SKM-1 treated with dmso at 0.1 percent for 144 hours (cell line): ENCODE results near the gene DUSP1.
A peak's percentile ranks its signal among the peaks of the same experiment; 100 is the strongest.

Experiments used
- DNase-seq: peaks from one replicate; lab custom pipeline; 2025; ENCODE audit not compliant: unreplicated experiment; lab: John Stamatoyannopoulos, UW

DUSP1 gene

GRCh38 chr5:172765766-172766286 lies 5.2 kb downstream of the DUSP1 start:
- DNase-seq = no peak

DNA sequence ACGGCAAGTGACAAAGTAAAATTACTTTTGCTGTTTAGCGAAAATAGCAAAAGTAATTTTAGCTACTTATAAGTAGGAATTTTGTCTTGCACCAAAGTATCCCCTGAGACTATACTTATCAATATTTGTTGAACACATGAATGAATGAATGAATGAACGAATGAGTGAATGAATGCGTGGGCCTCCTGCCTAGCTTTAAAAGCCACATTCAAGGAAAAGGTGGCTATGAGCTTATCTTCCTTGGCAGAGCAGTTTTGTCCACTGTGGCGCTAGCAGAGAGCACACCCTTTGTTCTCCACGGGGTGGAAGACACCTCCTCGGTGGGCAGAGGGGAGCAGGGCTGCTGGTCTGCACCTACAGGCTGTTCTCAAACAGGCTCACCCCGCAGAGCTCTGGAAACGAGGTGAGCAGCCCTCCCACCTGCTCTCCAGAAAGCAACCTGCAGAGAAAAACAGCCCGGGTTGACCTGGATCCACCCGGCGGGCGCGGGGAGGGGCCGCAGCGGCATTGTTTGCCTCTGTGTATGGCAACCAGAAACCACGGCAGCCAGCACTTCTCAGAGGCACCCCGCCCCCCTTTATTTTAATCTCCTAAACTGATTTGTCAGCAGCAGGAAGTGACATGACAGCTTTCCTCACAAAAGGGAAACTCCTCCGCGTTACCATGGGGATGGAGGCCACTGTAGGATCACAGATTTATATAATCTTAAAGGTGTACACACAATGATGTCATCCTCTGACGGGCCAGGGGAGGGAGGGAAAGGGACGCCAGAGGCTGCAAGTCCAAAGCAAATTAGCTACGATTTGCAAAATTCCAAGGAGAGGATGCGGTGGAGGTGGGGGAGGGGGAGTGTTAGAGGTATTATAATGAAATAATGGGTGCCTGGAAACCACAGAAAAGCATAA lies 5.9 kb downstream of the DUSP1 start:
- DNase-seq = peak; percentile 88

DNA sequence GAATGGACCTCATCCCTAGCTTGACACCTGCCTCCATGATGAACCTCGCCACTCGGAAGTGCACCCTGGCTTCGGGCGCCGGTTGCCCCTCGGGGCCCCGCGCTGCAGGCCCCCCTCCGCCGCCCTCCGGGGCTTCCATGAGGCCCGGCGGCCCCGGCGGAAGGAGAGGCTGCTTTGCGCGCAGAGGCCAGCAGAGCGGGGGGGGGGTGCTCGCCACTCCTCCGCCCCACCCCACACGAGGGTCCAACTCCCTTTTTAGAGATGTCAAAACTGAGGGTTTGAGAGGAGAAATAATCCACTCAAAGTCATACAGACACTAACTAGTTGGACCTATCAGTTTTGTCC lies 7.9 kb downstream of the DUSP1 start:
- no peak for DNase-seq

DNA sequence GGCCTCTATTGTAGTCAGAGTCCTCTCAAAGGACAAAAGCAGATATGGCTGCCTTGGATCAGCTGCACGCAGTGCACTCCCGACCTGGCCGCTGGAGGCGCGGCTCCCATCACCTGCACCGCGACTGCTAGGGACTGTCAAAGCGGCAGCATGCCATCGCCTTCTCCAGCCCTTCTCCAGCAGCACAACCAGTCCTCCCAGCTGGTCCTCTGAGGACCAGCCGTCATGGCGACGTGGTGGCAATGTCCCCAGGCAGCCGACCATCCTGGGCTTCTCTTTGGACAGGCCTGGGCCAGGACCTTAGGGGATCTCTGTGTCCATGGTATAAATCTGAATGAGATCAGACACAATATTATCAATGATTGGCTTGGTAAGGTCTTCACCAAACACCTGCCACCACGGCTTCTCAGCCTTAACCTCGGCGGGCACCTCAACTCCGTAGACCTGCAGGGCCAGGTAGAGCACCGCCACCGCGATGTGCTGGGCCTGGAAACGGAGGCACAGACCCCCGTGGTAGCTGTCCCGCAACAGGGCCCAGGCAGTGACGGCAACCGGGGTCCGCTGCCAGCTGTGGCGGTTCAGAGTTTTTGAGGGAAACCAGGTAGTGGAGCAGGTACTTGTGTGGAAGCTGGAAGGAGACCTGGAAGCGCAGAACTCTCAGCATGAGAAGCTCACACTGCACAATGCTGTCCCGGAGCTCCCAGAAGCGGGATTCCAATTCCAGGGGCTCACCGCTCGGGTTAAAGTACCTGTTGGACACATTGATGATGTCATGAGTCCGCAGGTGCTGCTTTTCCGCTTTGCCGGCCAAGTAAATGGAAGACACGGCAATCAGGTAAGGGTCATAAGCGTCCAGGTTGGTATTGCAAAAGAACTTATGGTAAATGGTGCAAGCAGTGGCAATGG lies 8.5 kb downstream of the DUSP1 start:
- no peak for DNase-seq

DNA sequence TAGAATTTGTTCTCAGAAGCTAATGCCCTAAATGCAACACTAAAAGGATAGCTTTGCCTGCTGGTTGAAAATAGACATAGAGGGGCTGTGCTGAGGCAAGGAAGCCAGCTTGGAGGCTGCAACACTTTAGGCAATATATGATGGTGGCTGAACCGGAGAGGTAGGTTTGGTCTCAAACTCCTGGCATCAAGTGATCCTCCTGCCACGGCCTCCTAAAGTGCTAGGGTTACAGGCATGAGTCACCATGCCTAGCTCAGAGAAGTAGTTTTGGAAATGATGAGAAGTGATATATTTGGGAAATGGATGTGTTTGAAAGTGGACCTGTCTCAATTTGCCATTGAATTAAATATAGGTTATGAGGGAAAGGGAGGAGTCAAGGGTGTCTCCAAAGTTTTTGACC lies 10.0 kb downstream of the DUSP1 start:
- no peak for DNase-seq

- no peak for DNase-seq
Measured at GRCh38 chr5:172760136-172760535, 10.9 kb downstream of the DUSP1 start.

GRCh38 chr5:172758834-172759149 lies 12.2 kb downstream of the DUSP1 start:
- DNase-seq = no peak

DNA sequence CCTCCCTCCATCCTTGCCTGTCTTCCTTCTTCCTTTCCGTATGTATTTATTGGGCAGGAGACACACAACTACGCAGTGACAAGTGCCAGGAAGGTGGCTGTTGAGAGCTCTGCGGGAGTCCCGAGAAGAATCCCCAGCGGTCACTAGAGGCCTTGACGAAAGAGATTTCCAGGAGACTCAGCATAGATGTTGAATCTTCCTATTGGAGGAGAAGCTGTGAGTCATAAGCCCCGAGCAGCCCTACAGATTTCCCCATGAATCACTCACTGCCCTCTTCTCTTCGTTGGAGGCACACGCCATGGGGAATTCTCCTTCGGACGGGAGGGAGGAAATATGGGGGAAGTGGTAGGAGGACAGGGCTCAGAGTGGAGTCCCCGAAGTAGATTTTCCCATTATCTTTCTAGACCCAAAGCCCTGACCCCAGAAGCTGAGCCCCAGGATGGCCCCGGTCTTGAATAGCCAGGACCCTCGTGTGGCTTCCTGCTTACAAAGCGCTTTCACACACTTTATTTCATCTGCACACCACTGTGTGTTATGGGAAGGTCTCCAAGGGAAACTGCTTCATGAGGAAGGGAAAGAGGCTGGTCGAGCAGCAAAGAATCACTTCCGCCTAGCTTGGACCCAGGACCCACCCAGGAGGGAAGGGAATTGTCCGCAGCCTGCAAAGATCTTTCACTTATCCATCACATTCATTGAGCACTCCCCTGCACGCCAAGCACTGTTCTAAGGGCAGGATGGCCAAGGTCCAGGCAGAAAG lies 12.7 kb downstream of the DUSP1 start:
- no peak for DNase-seq

GRCh38 chr5:172757394-172758010 lies 13.5 kb downstream of the DUSP1 start:
- DNase-seq = no peak

DNA sequence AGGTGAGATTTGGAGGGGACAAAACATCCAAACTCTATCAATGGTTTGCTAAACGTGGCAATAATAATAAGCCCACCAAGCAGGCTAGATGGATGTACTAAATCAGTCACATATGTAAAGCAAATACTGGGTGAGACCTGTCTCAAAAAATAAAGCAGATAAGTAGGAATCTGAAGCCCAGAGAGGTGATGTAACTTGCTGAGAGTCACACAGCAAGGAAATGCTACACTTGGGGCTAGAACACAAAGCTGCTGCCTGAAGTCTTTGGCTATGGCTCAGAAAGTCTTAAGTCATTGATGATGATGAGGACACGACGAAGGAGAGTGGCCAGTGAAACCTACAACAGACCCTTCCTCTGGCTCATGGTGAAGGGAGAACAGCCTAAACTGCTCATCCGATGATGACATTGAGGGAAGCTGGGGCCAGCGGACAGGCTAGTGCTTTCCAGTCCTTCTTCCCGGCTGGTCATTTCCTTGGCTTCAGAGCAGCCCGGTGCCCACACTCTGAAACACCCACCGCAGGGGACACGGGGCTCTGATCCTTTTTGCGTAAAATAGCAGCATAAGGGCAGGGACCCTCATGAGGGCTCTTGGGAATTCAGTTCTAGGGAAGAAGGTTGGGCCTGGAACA lies 14.1 kb downstream of the DUSP1 start:
- DNase-seq = no peak

- no peak for DNase-seq
Measured at GRCh38 chr5:172754596-172755356, 16.2 kb downstream of the DUSP1 start.

- no peak for DNase-seq
Measured at GRCh38 chr5:172753101-172753500, 17.9 kb downstream of the DUSP1 start.

- DNase-seq = no peak
Measured at GRCh38 chr5:172751761-172752510, 19.1 kb downstream of the DUSP1 start.

DNA sequence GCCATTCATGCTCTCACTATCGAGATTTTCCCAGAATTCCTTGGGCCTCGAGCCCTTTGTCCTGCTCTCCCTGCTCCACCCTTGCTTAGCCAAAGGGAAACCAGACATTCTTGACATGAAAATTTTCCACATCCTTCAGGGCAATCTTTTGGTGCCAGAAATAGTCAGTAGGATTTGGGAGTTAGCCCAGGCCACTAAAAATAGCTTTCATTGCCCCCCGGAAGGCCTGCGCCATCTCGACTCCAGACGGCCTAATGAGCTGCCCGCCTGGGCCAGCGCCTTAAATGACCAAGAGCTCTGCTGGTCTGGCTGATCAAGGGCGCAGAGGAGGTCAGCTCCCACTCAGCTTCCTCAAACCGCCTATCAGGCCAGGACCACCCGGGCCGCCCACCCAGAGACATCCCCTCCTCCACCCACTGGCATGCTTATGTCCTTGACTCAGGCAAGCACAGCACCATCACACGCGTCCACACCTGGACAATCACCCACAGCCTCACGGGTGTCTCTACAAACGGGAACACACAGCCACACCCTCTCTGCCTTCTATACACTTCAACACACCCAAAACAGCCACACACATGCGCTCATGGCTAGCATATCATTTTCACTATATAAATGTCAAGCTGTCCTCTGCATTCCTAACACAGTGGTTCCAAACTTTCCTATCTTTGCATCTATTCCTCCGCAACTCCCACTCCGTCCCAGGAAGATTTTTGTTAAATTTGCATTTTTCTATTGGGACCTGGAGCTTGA lies 20.9 kb downstream of the DUSP1 start:
- no peak for DNase-seq

- DNase-seq = no peak
Measured at GRCh38 chr5:172749076-172749475, 21.9 kb downstream of the DUSP1 start.

DNA sequence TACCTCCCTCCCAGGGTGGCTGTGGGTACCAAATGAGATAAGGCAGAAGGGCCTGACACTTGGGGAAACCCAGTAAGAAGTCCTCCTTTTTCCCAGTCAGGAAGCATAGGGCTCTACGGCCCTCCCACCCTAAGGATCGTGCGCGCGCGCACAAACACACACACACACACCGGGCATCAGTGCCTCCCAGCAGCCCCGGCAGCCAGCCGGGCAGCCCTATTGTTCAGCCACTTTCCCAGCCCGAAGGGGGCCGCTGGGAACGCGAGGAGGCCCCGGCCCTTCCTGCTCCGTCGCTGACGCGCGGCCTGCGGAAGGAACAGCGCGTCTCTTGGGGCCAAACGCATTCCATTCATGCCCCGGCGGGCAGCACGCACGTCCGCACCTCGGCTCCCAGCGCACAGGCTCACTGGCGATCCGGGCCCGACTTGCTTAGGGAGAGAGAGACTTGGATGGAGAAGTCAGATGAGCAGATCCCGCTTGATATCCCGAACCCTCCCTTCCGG lies 22.6 kb downstream of the DUSP1 start:
- DNase-seq = no peak

DNA sequence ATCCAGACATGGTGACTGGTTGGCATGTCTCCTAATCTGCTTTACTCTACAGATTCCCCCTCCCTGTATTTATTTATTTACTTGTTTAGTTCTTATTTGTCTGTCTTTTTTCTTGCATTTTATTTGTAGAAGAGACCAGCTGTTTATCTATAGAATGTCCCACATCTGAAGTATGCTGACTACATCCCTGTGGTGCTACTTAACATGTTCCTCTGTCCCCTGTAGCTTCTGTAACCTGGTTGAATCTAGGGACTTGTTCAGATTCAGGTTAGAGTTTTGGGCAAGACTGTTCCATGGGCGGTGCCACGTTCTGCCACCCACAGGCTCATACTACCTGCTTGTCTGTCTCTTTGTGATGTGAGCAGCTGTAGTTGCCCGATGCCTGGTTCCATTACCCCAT lies 23.5 kb downstream of the DUSP1 start:
- no peak for DNase-seq

DNA sequence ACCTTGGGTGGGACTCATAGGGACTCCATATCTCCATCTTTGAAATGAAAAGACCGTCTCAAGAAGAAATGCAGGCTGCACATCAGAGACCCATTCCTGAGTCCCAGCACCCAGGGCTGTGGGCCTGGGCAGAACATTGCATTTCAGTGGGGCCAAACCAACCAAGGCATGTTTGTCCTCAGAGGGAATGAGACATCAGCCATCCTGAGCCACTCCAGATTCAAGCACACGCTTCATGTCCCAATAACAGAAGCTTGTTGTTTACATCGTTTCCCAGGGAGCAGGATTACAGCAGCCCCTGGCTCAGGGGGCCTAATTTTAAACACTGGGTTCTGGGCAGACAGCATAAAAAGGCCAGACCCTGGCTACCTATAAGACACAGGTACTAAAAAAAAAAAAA lies 24.3 kb downstream of the DUSP1 start:
- DNase-seq = no peak
